HepG2 (cell line): ENCODE data around the gene EGFL8. TPM values are rescaled to one million over a fixed set of nuclear protein-coding genes. Genes with fewer than 3 reads are reported as not detected.

Experiments used
- ARID5B ChIP-seq: IDR thresholded peaks from 2 replicates; pipeline ENCODE4 v1.4.0; 2020; ENCODE audit warnings: mild to moderate bottlenecking, missing genetic modification reagents
- CHD4 ChIP-seq: fragments of 200-600 bp; sonication (generic); IDR thresholded peaks from 2 replicates; pipeline ENCODE4 v1.7.0; 2017; ENCODE audit warnings: mild to moderate bottlenecking, low read length, borderline replicate concordance
- CREB3 ChIP-seq: sonication (generic); formaldehyde crosslinking; IDR thresholded peaks from 2 replicates; pipeline ENCODE4 v1.5.0; 2020; ENCODE audit warnings: missing genetic modification reagents
- HOMEZ ChIP-seq: IDR thresholded peaks from 2 replicates; pipeline ENCODE4 v1.6.1; 2016; ENCODE audit warnings: low read depth
- KMT2A ChIP-seq: sonication (generic); formaldehyde crosslinking; IDR thresholded peaks from 2 replicates; pipeline ENCODE4 v1.4.0; 2020; ENCODE audit warnings: missing genetic modification reagents
- RNF2 ChIP-seq: fragments of 450-650 bp; conservative IDR thresholded peaks from 2 replicates; pipeline ENCODE4 v1.6.1; 2016; ENCODE audit warnings: low read depth
- SMC3 ChIP-seq: IDR thresholded peaks from 2 replicates; pipeline ENCODE4 v1.6.1; 2011; ENCODE audit warnings: low read length, improper control_type of control experiment
- SUZ12 ChIP-seq: fragments of 150-350 bp; IDR thresholded peaks from 2 replicates; pipeline ENCODE4 v1.6.1; 2014; ENCODE audit warnings: low read depth, low read length
- YEATS4 ChIP-seq: sonication (generic); formaldehyde crosslinking; IDR thresholded peaks from 2 replicates; pipeline ENCODE4 v1.4.0; 2020; ENCODE audit warnings: missing genetic modification reagents, borderline replicate concordance
- ZFP36 ChIP-seq: fragments of 150-350 bp; IDR thresholded peaks from 2 replicates; pipeline ENCODE4 v1.6.1; 2018; ENCODE audit warnings: borderline replicate concordance, low read length, low read depth; ENCODE audit not compliant: partially characterized antibody
- ZMAT3 ChIP-seq: sonication (generic); formaldehyde crosslinking; conservative IDR thresholded peaks from 2 replicates; pipeline ENCODE4 v1.7.0; 2021; ENCODE audit warnings: missing genetic modification reagents
- ZNF280B ChIP-seq: sonication (generic); formaldehyde crosslinking; IDR thresholded peaks from 2 replicates; pipeline ENCODE4 v1.5.0; 2020; ENCODE audit warnings: missing genetic modification reagents, mild to moderate bottlenecking, borderline replicate concordance
- ZNF30 ChIP-seq: sonication (generic); formaldehyde crosslinking; IDR thresholded peaks from 2 replicates; pipeline ENCODE4 v1.5.0; 2020; ENCODE audit warnings: mild to moderate bottlenecking, missing genetic modification reagents
- ZNF691 ChIP-seq: sonication (generic); formaldehyde crosslinking; IDR thresholded peaks from 2 replicates; pipeline ENCODE4 v1.4.0; 2020; ENCODE audit warnings: missing genetic modification reagents, low read depth, mild to moderate bottlenecking, borderline replicate concordance
- ZNF749 ChIP-seq: sonication (generic); formaldehyde crosslinking; IDR thresholded peaks from 2 replicates; pipeline ENCODE4 v1.8.0; 2022; ENCODE audit warnings: mild to moderate bottlenecking, missing genetic modification reagents, moderate library complexity, borderline replicate concordance
- ZSCAN29 ChIP-seq: sonication (generic); formaldehyde crosslinking; conservative IDR thresholded peaks from 2 replicates; pipeline ENCODE4 v1.4.0; 2020; ENCODE audit warnings: mild to moderate bottlenecking, missing genetic modification reagents
- ZUFSP ChIP-seq: sonication (generic); formaldehyde crosslinking; IDR thresholded peaks from 2 replicates; pipeline ENCODE4 v1.9.0; 2021; ENCODE audit warnings: missing genetic modification reagents, mild to moderate bottlenecking, borderline replicate concordance
- polyA plus RNA-seq, 8 experiments: library from polyadenylated mRNA; depleted of rRNA in 3 of 8; stranded (reverse) in 7 of 8; unstranded in 1 of 8; fragments of >200 nt; fragmentation: Illumina TruSeq in 4 of 8; extraction: Trizol in 4 of 8; gene quantifications; 2 replicates each; pipeline versions ENCODE4 v1.2.1 to v1.2.3, GENCODE V29; 2011 to 2016; ENCODE audit warnings: low read depth in 4 of 8, missing spikeins in 1 of 8, mixed read lengths in 1 of 8; ENCODE audit not compliant: insufficient read depth in 1 of 8
- total RNA-seq, 5 experiments: library from RNA; depleted of rRNA; stranded (reverse); fragments of >200 nt; fragmentation: Illumina TruSeq; extraction: Trizol; gene quantifications; 2 replicates each; pipeline ENCODE4 v1.2.3, GENCODE V29; 2016; ENCODE audit warnings: low read depth in 1 of 5

The EGFL8 gene
- total and polyA plus RNA-seq, 2 of the 13 experiments (the other 11 are each of a cell fraction or from before 2014, with no cell fraction given) = 10.0 to 11.5 TPM

- TF ChIP-seq ARID5B (peak; percentile 48; the same call in 1 of the 2 replicates), ZFP36 (no peak), ZNF749 (no peak; the same call in 1 of the 2 replicates), ZSCAN29 (CRISPR knock-in tag) (peak; percentile 88; the same call in 1 of the 2 replicates), ZUFSP (CRISPR knock-in tag) (no peak), YEATS4 (CRISPR knock-in tag) (peak; percentile 84), KMT2A (CRISPR knock-in tag) (no peak; the same call in 1 of the 2 replicates), ZNF280B (CRISPR knock-in tag) (peak; percentile 15; the same call in 1 of the 2 replicates), CHD4 (no peak; the same call in 1 of the 2 replicates), ZNF30 (CRISPR knock-in tag) (no peak), SUZ12 (no peak), CREB3 (CRISPR knock-in tag) (no peak), ZNF691 (CRISPR knock-in tag) (peak; percentile 54; the same call in 1 of the 2 replicates), ZMAT3 (peak; percentile 31; the same call in 1 of the 2 replicates), RNF2 (no peak), SMC3 (no peak), HOMEZ (CRISPR knock-in tag) (no peak)
These were observed 10.6 kb upstream of the EGFL8 start, which contains the start of gene PPT2 (continued) for GRCh38 chr6:32153564-32154513.
